ENCODE measurements around the gene TP53.

TP53 gene

DNA sequence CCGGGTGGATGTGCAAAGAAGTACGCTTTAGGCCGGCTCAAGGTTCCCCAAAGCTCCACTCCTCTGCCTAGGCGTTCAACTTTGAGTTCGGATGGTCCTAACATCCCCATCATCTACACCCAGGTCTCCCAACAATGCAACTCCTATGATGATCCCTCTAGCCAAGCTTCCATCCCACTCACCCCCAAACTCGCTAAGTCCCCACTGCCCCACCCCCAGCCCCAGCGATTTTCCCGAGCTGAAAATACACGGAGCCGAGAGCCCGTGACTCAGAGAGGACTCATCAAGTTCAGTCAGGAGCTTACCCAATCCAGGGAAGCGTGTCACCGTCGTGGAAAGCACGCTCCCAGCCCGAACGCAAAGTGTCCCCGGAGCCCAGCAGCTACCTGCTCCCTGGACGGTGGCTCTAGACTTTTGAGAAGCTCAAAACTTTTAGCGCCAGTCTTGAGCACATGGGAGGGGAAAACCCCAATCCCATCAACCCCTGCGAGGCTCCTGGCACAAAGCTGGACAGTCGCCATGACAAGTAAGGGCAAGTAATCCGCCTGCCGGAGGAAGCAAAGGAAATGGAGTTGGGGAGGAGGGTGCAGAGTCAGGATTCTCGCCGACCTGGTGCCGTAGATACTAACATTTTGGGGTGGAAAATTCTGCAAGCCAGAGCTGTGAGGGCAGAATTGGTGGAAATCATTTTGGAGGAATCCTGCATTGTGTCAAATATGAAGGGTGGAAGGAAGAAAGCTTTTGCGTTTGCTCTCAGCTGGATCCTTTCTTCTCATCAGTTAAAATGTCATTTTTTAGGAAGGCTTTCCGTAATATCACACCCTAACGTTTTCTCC, at the start of gene TP53:
Gene TP53 (minus strand): TSS at position 419 of the 836 bp plus-strand sequence. CDS start 10,896 bp downstream, outside the sequence.
- H3K27ac ChIP-seq, result peak within 1 kb of the TSS; percentile 96
- TF ChIP-seq, protein P1, sequence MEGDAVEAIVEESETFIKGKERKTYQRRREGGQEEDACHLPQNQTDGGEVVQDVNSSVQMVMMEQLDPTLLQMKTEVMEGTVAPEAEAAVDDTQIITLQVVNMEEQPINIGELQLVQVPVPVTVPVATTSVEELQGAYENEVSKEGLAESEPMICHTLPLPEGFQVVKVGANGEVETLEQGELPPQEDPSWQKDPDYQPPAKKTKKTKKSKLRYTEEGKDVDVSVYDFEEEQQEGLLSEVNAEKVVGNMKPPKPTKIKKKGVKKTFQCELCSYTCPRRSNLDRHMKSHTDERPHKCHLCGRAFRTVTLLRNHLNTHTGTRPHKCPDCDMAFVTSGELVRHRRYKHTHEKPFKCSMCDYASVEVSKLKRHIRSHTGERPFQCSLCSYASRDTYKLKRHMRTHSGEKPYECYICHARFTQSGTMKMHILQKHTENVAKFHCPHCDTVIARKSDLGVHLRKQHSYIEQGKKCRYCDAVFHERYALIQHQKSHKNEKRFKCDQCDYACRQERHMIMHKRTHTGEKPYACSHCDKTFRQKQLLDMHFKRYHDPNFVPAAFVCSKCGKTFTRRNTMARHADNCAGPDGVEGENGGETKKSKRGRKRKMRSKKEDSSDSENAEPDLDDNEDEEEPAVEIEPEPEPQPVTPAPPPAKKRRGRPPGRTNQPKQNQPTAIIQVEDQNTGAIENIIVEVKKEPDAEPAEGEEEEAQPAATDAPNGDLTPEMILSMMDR (IDR thresholded peaks at IDR 0.05), result no peak
- no peak for TF ChIP-seq ZFX (IDR thresholded peaks at IDR 0.05; ENCODE audit: borderline replicate concordance)

GRCh38 chr17:7732981-7733539, 45.8 kb upstream of the TP53 start:
- TF ChIP-seq, protein P1 (IDR thresholded peaks at IDR 0.05), result no peak
- TF ChIP-seq ZFX (IDR thresholded peaks at IDR 0.05; ENCODE audit: borderline replicate concordance), result no peak
- H3K27ac ChIP-seq, result no peak overlapping the region

DNA sequence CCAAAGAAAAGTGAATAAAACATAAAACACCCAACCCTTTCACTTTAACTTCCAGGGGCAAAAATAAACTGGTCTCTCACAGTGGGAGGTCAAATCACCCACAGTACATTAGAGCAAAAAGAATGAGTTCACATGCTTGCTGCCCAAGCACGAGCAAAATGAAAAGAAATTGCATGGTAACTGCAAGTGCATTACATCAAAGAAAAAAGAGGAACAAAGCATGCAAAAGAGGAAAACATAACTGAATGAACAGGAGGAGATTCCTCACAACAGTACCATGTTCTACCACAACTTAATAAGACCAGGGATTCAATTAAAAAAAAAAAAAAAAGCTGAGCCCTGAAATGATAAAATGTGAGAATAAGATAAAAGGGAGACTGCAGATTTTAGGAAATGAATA, 42.5 kb upstream of the TP53 start:
- no peak overlapping the region for H3K27ac ChIP-seq
- no peak for TF ChIP-seq ZFX (IDR thresholded peaks at IDR 0.05; ENCODE audit: borderline replicate concordance)
- TF ChIP-seq, protein P1 (IDR thresholded peaks at IDR 0.05), result no peak

DNA sequence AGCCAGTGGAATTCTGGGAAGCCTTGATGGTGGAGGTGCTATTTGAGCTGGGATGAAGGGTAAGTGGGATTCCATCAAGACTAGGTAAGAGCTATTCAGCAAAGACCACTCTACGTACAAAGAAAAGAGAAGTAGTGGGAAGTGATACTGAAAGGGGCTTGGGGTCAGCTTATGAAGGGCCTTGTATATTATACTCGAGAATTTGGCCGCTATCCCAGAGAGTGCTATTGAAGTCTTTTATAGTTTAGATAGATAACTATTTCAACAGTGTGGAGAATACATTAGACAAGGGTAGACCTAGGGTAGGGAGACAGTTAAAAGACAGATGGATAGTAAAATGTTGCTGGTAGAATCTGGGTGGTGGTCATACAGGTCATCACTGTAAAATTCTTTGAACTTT, 40.6 kb upstream of the TP53 start:
- no peak overlapping the region for H3K27ac ChIP-seq
- TF ChIP-seq, protein P1 (IDR thresholded peaks at IDR 0.05), result no peak
- TF ChIP-seq ZFX (IDR thresholded peaks at IDR 0.05; ENCODE audit: borderline replicate concordance), result no peak

DNA sequence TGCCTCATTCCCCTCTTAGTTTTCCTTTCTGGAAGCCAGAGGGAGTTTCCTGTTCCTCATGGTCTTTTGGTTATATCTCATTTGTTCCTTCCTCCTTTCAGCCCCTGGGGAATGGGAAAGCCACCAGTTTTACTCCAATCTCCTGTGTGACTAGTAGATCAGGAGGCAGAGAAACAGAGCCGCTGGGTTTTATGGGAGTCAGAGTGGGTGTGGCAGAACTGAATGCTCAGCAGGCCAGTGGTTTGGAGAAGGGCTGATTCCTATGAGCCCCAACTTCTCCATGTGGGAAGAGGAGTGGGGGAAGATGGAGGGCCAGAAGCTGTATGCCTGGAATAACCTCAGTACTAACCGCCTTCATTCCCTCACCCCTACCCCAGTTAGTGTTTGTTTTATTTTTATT, 34.3 kb upstream of the TP53 start:
- no peak for TF ChIP-seq ZFX (IDR thresholded peaks at IDR 0.05; ENCODE audit: borderline replicate concordance)
- TF ChIP-seq, protein P1 (IDR thresholded peaks at IDR 0.05), result no peak
- no peak overlapping the region for H3K27ac ChIP-seq

DNA sequence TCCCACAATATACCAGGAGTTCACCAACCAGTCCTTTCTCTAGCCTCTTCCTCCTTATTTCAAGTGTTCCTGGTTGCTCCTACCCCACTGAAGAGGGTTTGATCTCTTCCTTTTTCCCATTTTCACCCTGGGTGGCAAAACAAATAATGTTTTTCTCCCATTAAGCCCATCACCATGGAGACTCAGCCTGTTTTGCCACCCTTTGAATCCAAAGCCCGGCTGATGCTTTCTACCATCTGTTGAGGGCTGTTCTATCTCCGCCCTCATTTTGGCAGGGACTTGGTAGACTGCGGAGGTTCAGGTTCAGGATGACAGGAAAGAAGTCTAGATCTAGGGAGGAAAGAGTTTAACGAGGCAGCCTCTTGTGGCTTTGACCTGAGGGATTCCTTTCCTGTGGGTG, 32.8 kb upstream of the TP53 start:
- H3K27ac ChIP-seq, result no peak overlapping the region
- TF ChIP-seq ZFX (IDR thresholded peaks at IDR 0.05; ENCODE audit: borderline replicate concordance), result no peak
- TF ChIP-seq, protein P1 (IDR thresholded peaks at IDR 0.05), result no peak

DNA sequence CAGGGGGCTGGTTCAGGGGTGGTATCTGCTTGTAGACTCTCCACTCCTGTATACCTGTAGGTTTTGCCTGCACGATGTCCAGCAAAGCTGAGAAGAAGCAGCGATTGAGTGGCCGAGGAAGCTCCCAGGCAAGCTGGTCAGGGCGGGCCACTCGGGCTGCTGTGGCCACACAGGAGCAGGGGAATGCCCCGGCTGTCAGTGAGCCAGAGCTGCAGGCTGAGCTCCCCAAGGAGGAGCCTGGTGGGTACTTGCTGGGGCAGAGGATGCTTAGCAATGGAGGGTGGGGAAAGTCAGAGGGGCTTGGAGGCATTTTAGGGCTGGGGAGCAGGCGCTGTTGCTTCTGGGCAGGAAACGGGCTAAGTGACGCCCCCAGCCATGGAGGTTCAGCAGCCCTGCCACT, 32.4 kb upstream of the TP53 start:
- TF ChIP-seq, protein P1 (IDR thresholded peaks at IDR 0.05), result no peak
- TF ChIP-seq ZFX (IDR thresholded peaks at IDR 0.05; ENCODE audit: borderline replicate concordance), result no peak

More for the DNA sequence above, 32.4 kb upstream of the TP53 start:
- no peak overlapping the region for H3K27ac ChIP-seq

Data from 22Rv1 (cell line).